ENCODE data around the gene MRC1.

Gene MRC1

GRCh38 chr10:17872191-17873091 lies 63.3 kb downstream of the MRC1 start:
- no peaks in the 10 kb centered on the region for H4K20me1 ChIP-seq (ENCODE audit: insufficient read depth, low read length, poor library complexity, severe bottlenecking)
- no peaks in the 10 kb centered on the region for H3K27me3 ChIP-seq (ENCODE audit: insufficient read depth, low read length, poor library complexity, severe bottlenecking)
- TF ChIP-seq EZH2phosphoT487 (IDR thresholded peaks at IDR 0.05; ENCODE audit: borderline replicate concordance) (no peak), CTCF (conservative IDR thresholded peaks at IDR 0.05; ENCODE audit: low read length) (peak; percentile 90)
- H3K9ac ChIP-seq (ENCODE audit: low read depth, low read length, poor library complexity, severe bottlenecking): no peak overlapping the region
- no peaks in the 10 kb centered on the region for H3F3A ChIP-seq (ENCODE audit: low read depth)
- peak overlapping the region; percentile 78 for H2AFZ ChIP-seq (ENCODE audit: low read length)
- no peaks in the 10 kb centered on the region for H3K9me2 ChIP-seq (replicated peaks; ENCODE audit: low read depth, low read length)
- H3K9me3 ChIP-seq (ENCODE audit: insufficient read depth, low read depth, low read length): no peaks in the 10 kb centered on the region
- H3K4me1 ChIP-seq (ENCODE audit: insufficient read depth, low read length, poor library complexity, severe bottlenecking): no peaks in the 10 kb centered on the region
- no peaks in the 10 kb centered on the region for H3K79me2 ChIP-seq (ENCODE audit: insufficient read depth, low read length)
- no peak overlapping the region for H3K4me3 ChIP-seq (ENCODE audit: low read length, poor library complexity, severe bottlenecking)
- no peak overlapping the region for H3K4me2 ChIP-seq (ENCODE audit: low read depth, low read length, poor library complexity, severe bottlenecking)
- no peaks in the 10 kb centered on the region for H3K36me3 ChIP-seq (ENCODE audit: insufficient read depth, low read length)

GRCh38 chr10:17873946-17874345 lies 64.8 kb downstream of the MRC1 start:
- Histone ChIP-seq H4K20me1 (ENCODE audit: insufficient read depth, low read length, poor library complexity, severe bottlenecking) (no peaks in the 10 kb centered on the region), H3K9ac (ENCODE audit: low read depth, low read length, poor library complexity, severe bottlenecking) (no peak overlapping the region)

GRCh38 chr10:17877121-17877520 lies 68.0 kb downstream of the MRC1 start:
- no peaks in the 10 kb centered on the region for H3K36me3 ChIP-seq (ENCODE audit: insufficient read depth, low read length)
- H4K20me1 ChIP-seq (ENCODE audit: insufficient read depth, low read length, poor library complexity, severe bottlenecking): no peaks in the 10 kb centered on the region
- H3F3A ChIP-seq (ENCODE audit: low read depth): no peaks in the 10 kb centered on the region
- no peaks in the 10 kb centered on the region for H3K9me2 ChIP-seq (replicated peaks; ENCODE audit: low read depth, low read length)
- no peak overlapping the region for H2AFZ ChIP-seq (ENCODE audit: low read length)
- no peak overlapping the region for H3K4me2 ChIP-seq (ENCODE audit: low read depth, low read length, poor library complexity, severe bottlenecking)
- H3K4me3 ChIP-seq (ENCODE audit: low read length, poor library complexity, severe bottlenecking): no peak overlapping the region
- TF ChIP-seq EZH2phosphoT487 (IDR thresholded peaks at IDR 0.05; ENCODE audit: borderline replicate concordance) (no peak), CTCF (conservative IDR thresholded peaks at IDR 0.05; ENCODE audit: low read length) (no peak)
- no peaks in the 10 kb centered on the region for H3K9me3 ChIP-seq (ENCODE audit: insufficient read depth, low read depth, low read length)
- H3K27me3 ChIP-seq (ENCODE audit: insufficient read depth, low read length, poor library complexity, severe bottlenecking): no peaks in the 10 kb centered on the region
- H3K9ac ChIP-seq (ENCODE audit: low read depth, low read length, poor library complexity, severe bottlenecking): no peak overlapping the region
- H3K4me1 ChIP-seq (ENCODE audit: insufficient read depth, low read length, poor library complexity, severe bottlenecking): no peaks in the 10 kb centered on the region
- no peaks in the 10 kb centered on the region for H3K79me2 ChIP-seq (ENCODE audit: insufficient read depth, low read length)

More at GRCh38 chr10:17873946-17874345, 64.8 kb downstream of the MRC1 start:
- H3K27me3 ChIP-seq (ENCODE audit: insufficient read depth, low read length, poor library complexity, severe bottlenecking): no peaks in the 10 kb centered on the region
- H3K79me2 ChIP-seq (ENCODE audit: insufficient read depth, low read length): no peaks in the 10 kb centered on the region
- H3K9me3 ChIP-seq (ENCODE audit: insufficient read depth, low read depth, low read length): no peaks in the 10 kb centered on the region
- H3F3A ChIP-seq (ENCODE audit: low read depth): no peaks in the 10 kb centered on the region
- no peak overlapping the region for H2AFZ ChIP-seq (ENCODE audit: low read length)
- H3K9me2 ChIP-seq (replicated peaks; ENCODE audit: low read depth, low read length): no peaks in the 10 kb centered on the region
- H3K4me2 ChIP-seq (ENCODE audit: low read depth, low read length, poor library complexity, severe bottlenecking): no peak overlapping the region
- no peaks in the 10 kb centered on the region for H3K4me1 ChIP-seq (ENCODE audit: insufficient read depth, low read length, poor library complexity, severe bottlenecking)
- no peaks in the 10 kb centered on the region for H3K36me3 ChIP-seq (ENCODE audit: insufficient read depth, low read length)
- TF ChIP-seq CTCF (conservative IDR thresholded peaks at IDR 0.05; ENCODE audit: low read length): no peak
- TF ChIP-seq EZH2phosphoT487 (IDR thresholded peaks at IDR 0.05; ENCODE audit: borderline replicate concordance): no peak
- no peak overlapping the region for H3K4me3 ChIP-seq (ENCODE audit: low read length, poor library complexity, severe bottlenecking)

Data from Loucy (cell line).